H1 (cell line): ENCODE results near the gene GAREM2. TPM values are rescaled to one million over a fixed set of nuclear protein-coding genes. Genes with fewer than 3 reads are reported as not detected.

ENCODE experiments used
- CTCF ChIA-PET: fragments of 300-600 bp; sonication (Branson Sonifier 250); formaldehyde crosslinking; loops from one replicate; lab custom pipeline; 2021; ENCODE audit not compliant: partially characterized antibody; lab: Charles Lee
- POLR2A ChIA-PET: fragments of 300-600 bp; sonication (Branson Sonifier 250); formaldehyde crosslinking; loops from one replicate; lab custom pipeline; 2021; ENCODE audit warnings: inconsistent platforms; ENCODE audit not compliant: partially characterized antibody; lab: Charles Lee
- DNase-seq, 2 experiments: peaks; one replicate each; pipeline versions ENCODE4 v3.0.0 to v3.0.0-alpha.2; 2010 to 2022; ENCODE audit warnings: low spot score in 2 of 2, low read depth in 1 of 2, mixed read lengths in 1 of 2
- FAIRE-seq: peaks from 2 replicates; lab custom pipeline; 2011; peaks lifted over from hg19 to GRCh38; lab: Jason Lieb, UNC
- H2AFZ ChIP-seq: 2 replicates; pipeline ENCODE4 v1.8.1; 2012; ENCODE audit warnings: low read length, inconsistent platforms
- H2AK5ac ChIP-seq: 2 replicates; pipeline ENCODE4 v1.6.1; 2013; ENCODE audit warnings: low read depth, low read length
- H2BK120ac ChIP-seq: replicated peaks from 2 replicates; pipeline ENCODE3; 2013; ENCODE audit warnings: low read depth, low read length, inconsistent platforms
- H2BK12ac ChIP-seq: 2 replicates; pipeline ENCODE4 v1.6.1; 2013; ENCODE audit warnings: low read depth, low read length
- H2BK15ac ChIP-seq: 2 replicates; pipeline ENCODE4 v1.6.1; 2013; ENCODE audit warnings: low read length
- H2BK20ac ChIP-seq: 2 replicates; pipeline ENCODE4 v1.6.1; 2013; ENCODE audit warnings: low read length
- H2BK5ac ChIP-seq: 2 replicates; pipeline ENCODE4 v1.6.1; 2013; ENCODE audit warnings: low read depth, low read length
- H3K14ac ChIP-seq: 2 replicates; pipeline ENCODE4 v1.6.1; 2013; ENCODE audit warnings: inconsistent platforms; ENCODE audit not compliant: insufficient read length
- H3K18ac ChIP-seq: 2 replicates; pipeline ENCODE4 v1.6.1; 2013; ENCODE audit warnings: low read length; ENCODE audit errors: extremely low read depth
- H3K23ac ChIP-seq: 2 replicates; pipeline ENCODE4 v1.6.1; 2013; ENCODE audit warnings: inconsistent platforms; ENCODE audit not compliant: insufficient read length
- H3K23me2 ChIP-seq: 2 replicates; pipeline ENCODE4 v1.6.1; 2013; ENCODE audit warnings: low read depth, low read length
- H3K27ac ChIP-seq: 2 replicates; pipeline ENCODE4 v1.6.1; 2011; ENCODE audit warnings: low read depth, low read length, inconsistent platforms
- H3K27me3 ChIP-seq, 4 experiments: replicated peaks in 1 of 4; 1 replicate in 1 of 4; 2 replicates in 3 of 4; pipeline versions ENCODE4 v1.6.1 to v1.8.1; 2011 to 2013; ENCODE audit warnings: low read length in 3 of 4, mild to moderate bottlenecking in 3 of 4, inconsistent platforms in 2 of 4, mixed read lengths in 2 of 4, moderate library complexity in 1 of 4; ENCODE audit not compliant: control insufficient read depth in 3 of 4, insufficient read depth in 3 of 4; ENCODE audit errors: extremely low read depth in 1 of 4
- H3K36me3 ChIP-seq, 4 experiments: 2 replicates each; pipeline versions ENCODE4 v1.6.1 to v1.8.1; 2011 to 2013; ENCODE audit warnings: mild to moderate bottlenecking in 4 of 4, low read length in 3 of 4, moderate library complexity in 2 of 4, control low read depth in 1 of 4, inconsistent platforms in 1 of 4; ENCODE audit not compliant: insufficient read depth in 4 of 4, control insufficient read depth in 2 of 4
- H3K4ac ChIP-seq: replicated peaks from 2 replicates; pipeline ENCODE3; 2013; ENCODE audit warnings: low read length, low read depth, mixed read lengths, inconsistent platforms; ENCODE audit not compliant: insufficient read length
- H3K4me1 ChIP-seq, 4 experiments: replicated peaks in 1 of 4; 1 replicate in 1 of 4; 2 replicates in 3 of 4; pipeline versions ENCODE4 v1.6.1 to v1.8.1; 2011 to 2013; ENCODE audit warnings: low read length in 3 of 4, inconsistent platforms in 2 of 4, mixed read lengths in 1 of 4; ENCODE audit not compliant: insufficient read depth in 4 of 4, control insufficient read depth in 3 of 4
- H3K4me2 ChIP-seq, 2 experiments: 2 replicates each; pipeline versions ENCODE4 v1.6.1 to v1.8.1; 2011 to 2013; ENCODE audit warnings: low read depth in 2 of 2, low read length in 2 of 2, control low read depth in 1 of 2, inconsistent platforms in 1 of 2, mild to moderate bottlenecking in 1 of 2; ENCODE audit not compliant: insufficient read depth in 1 of 2
- H3K4me3 ChIP-seq, 4 experiments: fragments of 200-600, 300-600 bp in 1 of 4; sonication (generic), shearing (Covaris generic), sonication (Bioruptor Twin) in 1 of 4; 2 replicates each; pipeline versions ENCODE4 v1.5.1 to v1.8.1; 2011 to 2016; ENCODE audit warnings: low read length in 4 of 4, low read depth in 3 of 4, control low read depth in 2 of 4, inconsistent platforms in 2 of 4, mild to moderate bottlenecking in 2 of 4, mixed read lengths in 1 of 4, moderate library complexity in 1 of 4; ENCODE audit not compliant: insufficient read depth in 2 of 4; ENCODE audit errors: extremely low read depth in 1 of 4
- H3K56ac ChIP-seq: replicated peaks from 2 replicates; pipeline ENCODE3; 2013; ENCODE audit warnings: low read depth, mild to moderate bottlenecking, mixed read lengths, low read length, inconsistent platforms; ENCODE audit not compliant: insufficient read length
- H3K79me1 ChIP-seq: 2 replicates; pipeline ENCODE4 v1.6.1; 2013; ENCODE audit warnings: low read depth, low read length, control low read depth
- H3K79me2 ChIP-seq, 2 experiments: 2 replicates each; pipeline versions ENCODE4 v1.6.1 to v1.8.1; 2012 to 2013; ENCODE audit warnings: low read length in 2 of 2, mild to moderate bottlenecking in 2 of 2, inconsistent platforms in 1 of 2; ENCODE audit not compliant: insufficient read depth in 2 of 2, control insufficient read depth in 1 of 2
- H3K9ac ChIP-seq, 4 experiments: replicated peaks in 1 of 4; 1 replicate in 1 of 4; 2 replicates in 3 of 4; pipeline versions ENCODE4 v1.6.1 to v1.8.1; 2011 to 2013; ENCODE audit warnings: low read depth in 3 of 4, low read length in 3 of 4, control low read depth in 2 of 4, mild to moderate bottlenecking in 2 of 4, moderate library complexity in 2 of 4, inconsistent platforms in 1 of 4; ENCODE audit errors: extremely low read depth in 1 of 4
- H3K9me3 ChIP-seq, 2 experiments: 2 replicates each; pipeline versions ENCODE4 v1.6.1 to v1.8.1; 2012 to 2013; ENCODE audit warnings: mild to moderate bottlenecking in 2 of 2, moderate library complexity in 2 of 2, control low read depth in 1 of 2, inconsistent platforms in 1 of 2, low read depth in 1 of 2, low read length in 1 of 2, mixed read lengths in 1 of 2; ENCODE audit not compliant: insufficient read depth in 2 of 2
- H4K20me1 ChIP-seq, 2 experiments: replicated peaks in 1 of 2; 2 replicates each; pipeline versions ENCODE3 to v1.8.1; 2011 to 2013; ENCODE audit warnings: inconsistent platforms in 2 of 2, low read length in 2 of 2, mild to moderate bottlenecking in 1 of 2; ENCODE audit not compliant: insufficient read depth in 2 of 2, control insufficient read depth in 1 of 2
- H4K5ac ChIP-seq: 2 replicates; pipeline ENCODE4 v1.6.1; 2013; ENCODE audit warnings: low read length, low read depth, mixed read lengths, inconsistent platforms; ENCODE audit not compliant: insufficient read length
- H4K8ac ChIP-seq: 2 replicates; pipeline ENCODE4 v1.8.0; 2013; ENCODE audit warnings: mild to moderate bottlenecking, moderate library complexity, low read length, inconsistent platforms; ENCODE audit not compliant: insufficient read depth; ENCODE audit errors: extremely low read depth
- H4K91ac ChIP-seq: replicated peaks from 2 replicates; pipeline ENCODE3; 2013; ENCODE audit warnings: low read length, mixed read lengths, inconsistent platforms; ENCODE audit not compliant: insufficient read length
- PHF8 ChIP-seq: fragments of 200-600 bp; sonication (generic); conservative IDR thresholded peaks from 2 replicates; pipeline ENCODE4 v1.7.1; 2012; ENCODE audit warnings: low read depth, mild to moderate bottlenecking, inconsistent platforms, low read length, moderate library complexity
- POLR2A ChIP-seq, 2 experiments: IDR thresholded peaks; 1 replicate in 1 of 2; 2 replicates in 1 of 2; pipeline ENCODE4 v1.6.1; 2011; ENCODE audit warnings: low read depth in 2 of 2, low read length in 2 of 2, mild to moderate bottlenecking in 2 of 2; ENCODE audit errors: control extremely low read depth in 1 of 2
- RNF2 ChIP-seq: fragments of 200-900, 300-1000 bp; sonication (generic); IDR thresholded peaks from 2 replicates; pipeline ENCODE4 v1.7.1; 2016; ENCODE audit warnings: borderline replicate concordance, low read depth, mild to moderate bottlenecking, antibody characterized with exemption, low read length; ENCODE audit not compliant: poor library complexity, severe bottlenecking; ENCODE audit errors: missing control alignments
- WGBS, 2 experiments: shearing (Covaris generic) in 1 of 2; methylation state at CpG; one replicate each; pipeline versions ENCODE4 v1.1.6 to v1.1.7; 2013 to 2015; ENCODE audit warnings: low lambda C conversion rate in 2 of 2, mixed read lengths in 2 of 2, inconsistent platforms in 1 of 2, low coverage in 1 of 2, missing lambda C conversion rate in 1 of 2; ENCODE audit not compliant: insufficient replicate concordance in 2 of 2, insufficient coverage in 1 of 2, insufficient read length in 1 of 2; ENCODE audit errors: extremely low coverage in 1 of 2, missing lambda C conversion rate in 1 of 2; 5-methylcytosine and 5-hydroxymethylcytosine counted together
- polyA plus RNA-seq, 7 experiments: library from polyadenylated mRNA; depleted of rRNA in 3 of 7; stranded (reverse) in 5 of 7; unstranded in 2 of 7; fragments of >200 nt in 5 of 7; fragments of 200-250 nt in 2 of 7; gene quantifications; 1 replicate in 5 of 7; 2 replicates in 1 of 7; 4 replicates in 1 of 7; pipeline versions ENCODE4 v1.2.1 to v1.2.3, GENCODE V29; 2011 to 2013; ENCODE audit warnings: missing spikeins in 2 of 7, mixed read lengths in 2 of 7
- total RNA-seq: library from RNA; stranded (reverse); fragmentation: NEBNext Ultra II Directional; extraction: Animal tissue kit (Norgen Biotek cat#: 25700); gene quantifications from 2 replicates; pipeline ENCODE4 v1.2.1, GENCODE V29; 2021

The GAREM2 gene
- total and polyA plus RNA-seq, 2 of the 8 experiments (the other 6 are each of a cell fraction or from before 2014, with no cell fraction given), result 19.9 TPM

GRCh38 chr2:26165403-26165802 lies 7.5 kb upstream of the GAREM2 start:
- CTCF ChIA-PET, result interaction anchor here (0.7 kb wide), 1 partner anchor 77 kb away, joined by 3 read pairs; no protein-coding TSS in a partner anchor
- H2BK120ac ChIP-seq, result no peak overlapping the region
- TF ChIP-seq POLR2A (IDR thresholded peaks at IDR 0.05; ENCODE audit: control extremely low read depth in 1 of 2, low read depth in 2 of 2, low read length in 2 of 2) (no peak), PHF8 (no peak), RNF2 (no peak)

More at GRCh38 chr2:26165403-26165802, 7.5 kb upstream of the GAREM2 start:
- Histone ChIP-seq H3K4me2 (no peak overlapping the region), H3K36me3 (no peaks in the 10 kb centered on the region), H3K4me3 (no peak overlapping the region), H3K9me3 (no peaks in the 10 kb centered on the region), H3K27me3 (no peaks in the 10 kb centered on the region), H3K4ac (no peak overlapping the region), H3K23me2 (no peaks in the 10 kb centered on the region), H3K9ac (no peak overlapping the region), H3K14ac (no peak overlapping the region), H2BK5ac (no peak overlapping the region), H2AFZ (no peak overlapping the region), H4K5ac (no peak overlapping the region), H3K18ac (no peak overlapping the region), H4K8ac (no peak overlapping the region), H3K79me2 (no peaks in the 10 kb centered on the region), H3K23ac (no peak overlapping the region), H4K91ac (no peak overlapping the region), H2AK5ac (no peak overlapping the region), H4K20me1 (no peaks in the 10 kb centered on the region), H3K27ac (no peak overlapping the region), H3K79me1 (no peaks in the 10 kb centered on the region), H2BK12ac (no peak overlapping the region), H2BK20ac (no peak overlapping the region), H2BK15ac (no peak overlapping the region), H3K4me1 (no peaks in the 10 kb centered on the region), H3K56ac (no peak overlapping the region)
- WGBS, 2 experiments, result 90% methylated on average over 4 of the region's 4 CpGs; no CpG with 5 or more reads in 1 of the 2 experiments
- no peak for FAIRE-seq
- POLR2A ChIA-PET, result interaction anchor here (0.6 kb wide), 1 partner anchor 494 kb away, joined by 3 read pairs; no protein-coding TSS in a partner anchor
- no peak for DNase-seq
